Nephron progenitor cell (in vitro differentiated cells): ENCODE data around the gene HCLS1.
A peak's percentile ranks its signal among the peaks of the same experiment; 100 is the strongest.

Experiments used
- DNase-seq: peaks from one replicate; pipeline ENCODE4 v3.0.0; 2021
- H3K27ac Mint-ChIP-seq: 2 replicates; pipeline ENCODE4 v1.8.0; 2021; ENCODE audit warnings: mild to moderate bottlenecking, moderate library complexity, mixed read lengths
- H3K27me3 Mint-ChIP-seq: 2 replicates; pipeline ENCODE4 v1.8.0; 2021; ENCODE audit warnings: mild to moderate bottlenecking, low read depth, mixed read lengths; ENCODE audit not compliant: poor library complexity
- H3K36me3 Mint-ChIP-seq: 2 replicates; pipeline ENCODE4 v1.8.0; 2021; ENCODE audit warnings: low read depth, mixed read lengths
- H3K4me1 Mint-ChIP-seq: 2 replicates; pipeline ENCODE4 v1.8.0; 2021; ENCODE audit warnings: mixed read lengths
- H3K4me3 Mint-ChIP-seq: 2 replicates; pipeline ENCODE4 v1.8.0; 2021; ENCODE audit warnings: mild to moderate bottlenecking, moderate library complexity, mixed read lengths
- H3K9me3 Mint-ChIP-seq: 2 replicates; pipeline ENCODE4 v1.8.0; 2021; ENCODE audit warnings: mild to moderate bottlenecking, moderate library complexity, mixed read lengths
- TF ChIP-seq, protein P1 (sequence below): fragments of 200-600 bp; sonication (generic); IDR thresholded peaks from 2 replicates; pipeline ENCODE4 v1.5.0; 2021; ENCODE audit warnings: antibody characterized with exemption

Gene HCLS1

DNA sequence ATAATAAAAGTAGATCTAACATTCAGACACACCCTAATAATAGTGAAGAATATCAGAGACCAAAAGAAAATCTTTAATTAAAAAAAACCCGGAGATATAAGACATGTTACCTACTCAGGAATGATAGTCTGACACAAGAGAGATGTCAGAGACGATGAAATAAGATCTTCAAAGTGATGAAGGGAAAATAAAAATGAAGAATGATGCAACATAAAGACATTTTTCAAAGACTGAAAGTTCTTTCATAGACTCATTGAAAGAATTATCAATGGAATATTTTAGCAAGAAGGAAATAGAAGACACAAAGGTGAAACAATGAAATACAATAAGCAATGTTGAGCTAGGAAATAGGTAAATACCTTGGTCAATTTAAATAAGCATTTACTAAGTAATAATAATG is 19.6 kb downstream of the HCLS1 start:
- Mint-ChIP-seq H3K4me1 (peaks cover 26% of the 10 kb centered on the region), H3K27ac (no peak overlapping the region), H3K4me3 (no peak overlapping the region), H3K9me3 (no peaks in the 10 kb centered on the region), H3K27me3 (peaks cover 5% of the 10 kb centered on the region), H3K36me3 (no peaks in the 10 kb centered on the region)
- TF ChIP-seq, protein P1, sequence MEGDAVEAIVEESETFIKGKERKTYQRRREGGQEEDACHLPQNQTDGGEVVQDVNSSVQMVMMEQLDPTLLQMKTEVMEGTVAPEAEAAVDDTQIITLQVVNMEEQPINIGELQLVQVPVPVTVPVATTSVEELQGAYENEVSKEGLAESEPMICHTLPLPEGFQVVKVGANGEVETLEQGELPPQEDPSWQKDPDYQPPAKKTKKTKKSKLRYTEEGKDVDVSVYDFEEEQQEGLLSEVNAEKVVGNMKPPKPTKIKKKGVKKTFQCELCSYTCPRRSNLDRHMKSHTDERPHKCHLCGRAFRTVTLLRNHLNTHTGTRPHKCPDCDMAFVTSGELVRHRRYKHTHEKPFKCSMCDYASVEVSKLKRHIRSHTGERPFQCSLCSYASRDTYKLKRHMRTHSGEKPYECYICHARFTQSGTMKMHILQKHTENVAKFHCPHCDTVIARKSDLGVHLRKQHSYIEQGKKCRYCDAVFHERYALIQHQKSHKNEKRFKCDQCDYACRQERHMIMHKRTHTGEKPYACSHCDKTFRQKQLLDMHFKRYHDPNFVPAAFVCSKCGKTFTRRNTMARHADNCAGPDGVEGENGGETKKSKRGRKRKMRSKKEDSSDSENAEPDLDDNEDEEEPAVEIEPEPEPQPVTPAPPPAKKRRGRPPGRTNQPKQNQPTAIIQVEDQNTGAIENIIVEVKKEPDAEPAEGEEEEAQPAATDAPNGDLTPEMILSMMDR = no peak
- no peak for DNase-seq

- TF ChIP-seq, protein P1 = no peak
- peaks cover 17% of the 10 kb centered on the region for H3K27me3 Mint-ChIP-seq
- H3K4me3 Mint-ChIP-seq = no peak overlapping the region
- H3K4me1 Mint-ChIP-seq = peaks cover 13% of the 10 kb centered on the region
- DNase-seq = no peak
- no peaks in the 10 kb centered on the region for H3K9me3 Mint-ChIP-seq
- H3K36me3 Mint-ChIP-seq = no peaks in the 10 kb centered on the region
- no peak overlapping the region for H3K27ac Mint-ChIP-seq
Measured at GRCh38 chr3:121637922-121638321, 22.8 kb downstream of the HCLS1 start.

DNA sequence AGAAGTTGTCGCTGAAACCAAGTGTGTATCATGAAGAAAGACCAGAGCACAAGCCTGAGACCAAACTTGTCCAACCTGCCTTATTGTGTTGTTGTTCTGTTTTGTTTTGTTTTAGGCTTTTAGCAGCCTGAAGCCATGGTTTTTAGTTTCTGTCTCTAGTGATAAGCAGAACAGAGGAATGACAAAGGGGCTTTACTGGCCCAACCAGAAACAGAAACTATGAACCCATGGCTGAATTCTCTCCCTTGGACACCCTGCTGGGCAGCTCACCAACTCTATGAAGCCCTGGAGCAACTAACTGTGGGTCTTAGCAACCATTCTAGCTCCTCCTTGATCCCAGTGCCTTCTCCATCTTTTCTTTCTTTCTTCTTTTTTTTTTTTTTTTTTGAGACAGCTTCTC is 30.3 kb downstream of the HCLS1 start:
- Mint-ChIP-seq H3K36me3 (no peaks in the 10 kb centered on the region), H3K4me1 (peaks cover 13% of the 10 kb centered on the region), H3K9me3 (no peaks in the 10 kb centered on the region), H3K27me3 (peaks cover 8% of the 10 kb centered on the region), H3K4me3 (no peak overlapping the region), H3K27ac (peak overlapping the region; percentile 27)
- no peak for DNase-seq
- TF ChIP-seq, protein P1 = no peak

DNA sequence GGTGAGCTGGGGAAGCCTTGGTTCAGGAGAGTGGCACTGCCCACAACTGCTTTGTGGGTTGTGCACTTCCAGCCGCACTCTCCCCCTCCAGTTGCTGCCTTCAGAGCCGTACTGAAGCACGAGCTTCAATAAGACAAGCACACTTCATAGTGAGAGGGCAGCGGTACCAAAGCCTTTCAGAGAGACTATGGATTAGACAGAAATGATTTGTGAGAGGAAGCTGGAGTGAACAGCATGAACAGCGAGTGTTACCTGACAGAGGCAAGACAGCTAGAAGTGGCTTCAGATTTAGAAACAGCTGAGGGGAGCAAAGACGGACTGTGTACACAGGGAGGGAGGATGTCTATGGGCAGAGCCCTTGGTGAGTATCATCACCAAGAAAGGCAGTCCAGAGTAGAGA is 31.1 kb downstream of the HCLS1 start:
- Mint-ChIP-seq H3K36me3 (no peaks in the 10 kb centered on the region), H3K4me3 (no peak overlapping the region), H3K27ac (no peak overlapping the region), H3K9me3 (no peaks in the 10 kb centered on the region), H3K4me1 (peaks cover 19% of the 10 kb centered on the region), H3K27me3 (peaks cover 5% of the 10 kb centered on the region)
- DNase-seq = no peak
- TF ChIP-seq, protein P1 = no peak

GRCh38 chr3:121627622-121628021 is 33.1 kb downstream of the HCLS1 start:
- Mint-ChIP-seq H3K4me1 (peaks cover 17% of the 10 kb centered on the region), H3K4me3 (no peak overlapping the region), H3K36me3 (no peaks in the 10 kb centered on the region), H3K27me3 (peaks cover 3% of the 10 kb centered on the region), H3K9me3 (no peaks in the 10 kb centered on the region), H3K27ac (no peak overlapping the region)
- DNase-seq = no peak
- TF ChIP-seq, protein P1 = no peak

DNA sequence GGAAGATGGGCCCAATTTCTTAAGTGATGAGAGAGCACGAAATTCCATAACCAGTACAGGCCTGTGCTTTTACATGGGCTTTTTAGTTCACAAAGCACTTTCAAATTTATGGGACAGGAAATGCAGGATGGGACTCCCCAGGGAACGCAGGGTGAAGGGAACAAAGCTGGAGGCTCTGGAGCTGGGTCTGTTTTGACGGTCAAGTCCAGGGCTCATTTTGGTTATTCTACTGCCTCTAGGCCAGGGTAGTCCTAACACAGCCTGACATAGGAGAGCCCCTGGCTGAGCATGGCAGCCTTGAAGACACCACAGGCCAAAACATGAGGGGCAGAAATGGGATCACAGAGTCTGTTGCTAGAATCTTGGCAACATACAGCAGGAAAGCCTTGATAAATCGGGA is 33.5 kb downstream of the HCLS1 start:
- H3K36me3 Mint-ChIP-seq = no peaks in the 10 kb centered on the region
- DNase-seq = no peak
- TF ChIP-seq, protein P1 = no peak
- H3K27me3 Mint-ChIP-seq = peaks cover 3% of the 10 kb centered on the region
- H3K9me3 Mint-ChIP-seq = no peaks in the 10 kb centered on the region
- no peak overlapping the region for H3K4me3 Mint-ChIP-seq
- no peak overlapping the region for H3K27ac Mint-ChIP-seq
- peaks cover 17% of the 10 kb centered on the region for H3K4me1 Mint-ChIP-seq
